Vagina (tissue), 2 donors: ENCODE results near the gene KIAA1191.

ENCODE experiments used
- POLR2A ChIP-seq, 2 donors: fragments of 450-650 bp; IDR thresholded peaks; one replicate each; pipeline ENCODE4 v1.6.1; 2017; ENCODE audit warnings: antibody characterized with exemption in 2 of 2, mild to moderate bottlenecking in 2 of 2, moderate library complexity in 2 of 2
- POLR2AphosphoS5 ChIP-seq, 2 donors: sonication (generic); formaldehyde crosslinking; IDR thresholded peaks; one replicate each; pipeline ENCODE4 v1.9.0; 2017; ENCODE audit warnings: antibody characterized with exemption in 2 of 2, mild to moderate bottlenecking in 2 of 2, low read depth in 1 of 2; ENCODE audit not compliant: insufficient read depth in 1 of 2
- TF ChIP-seq, protein P1 (sequence below), 3 experiments: fragments of 450-650 bp in 2 of 3; fragments of 200-600 bp in 1 of 3; sonication (generic) in 1 of 3; IDR thresholded peaks; one replicate each; pipeline ENCODE4 v1.5.1; 2017 to 2019; ENCODE audit warnings: antibody characterized with exemption in 3 of 3, mild to moderate bottlenecking in 2 of 3, moderate library complexity in 2 of 3

DNA sequence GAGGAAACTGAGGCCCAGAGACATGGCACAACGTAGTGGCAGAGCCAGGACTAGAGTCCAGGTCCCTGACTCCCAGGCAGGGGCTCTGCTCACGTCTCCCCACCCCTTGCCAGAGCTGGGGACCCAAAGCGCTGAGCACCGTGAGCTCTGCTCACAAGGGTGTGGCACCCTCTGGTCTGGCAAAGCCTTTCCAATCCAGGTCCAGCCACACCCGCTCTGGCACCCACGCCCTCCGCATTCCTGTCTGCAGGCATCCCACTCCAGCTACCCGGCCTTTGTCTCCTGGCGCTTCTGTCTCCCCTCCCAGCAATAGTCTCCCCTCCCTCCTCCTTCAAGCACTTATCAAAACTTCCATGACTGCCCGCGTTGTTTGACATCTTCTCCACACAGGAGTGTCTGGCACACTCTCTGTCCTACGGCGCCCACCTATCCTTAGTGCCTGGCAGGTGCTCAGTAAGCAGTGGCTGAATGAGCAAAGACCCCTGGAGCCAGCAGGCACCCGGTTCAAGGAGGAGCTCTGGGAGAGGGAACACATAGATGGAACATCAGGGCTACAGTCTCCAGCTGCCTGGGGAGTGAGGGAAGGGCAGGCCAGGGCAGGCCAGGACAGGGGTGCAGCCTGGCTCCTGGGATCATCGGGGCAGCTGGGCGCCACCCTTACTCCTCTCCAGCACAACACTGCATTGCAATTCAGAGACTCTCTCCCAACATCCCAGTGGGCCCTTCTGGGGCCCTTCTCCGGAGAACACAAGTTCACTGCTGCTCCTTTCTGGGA is 39.0 kb upstream of the KIAA1191 start:
- TF ChIP-seq, protein P1, sequence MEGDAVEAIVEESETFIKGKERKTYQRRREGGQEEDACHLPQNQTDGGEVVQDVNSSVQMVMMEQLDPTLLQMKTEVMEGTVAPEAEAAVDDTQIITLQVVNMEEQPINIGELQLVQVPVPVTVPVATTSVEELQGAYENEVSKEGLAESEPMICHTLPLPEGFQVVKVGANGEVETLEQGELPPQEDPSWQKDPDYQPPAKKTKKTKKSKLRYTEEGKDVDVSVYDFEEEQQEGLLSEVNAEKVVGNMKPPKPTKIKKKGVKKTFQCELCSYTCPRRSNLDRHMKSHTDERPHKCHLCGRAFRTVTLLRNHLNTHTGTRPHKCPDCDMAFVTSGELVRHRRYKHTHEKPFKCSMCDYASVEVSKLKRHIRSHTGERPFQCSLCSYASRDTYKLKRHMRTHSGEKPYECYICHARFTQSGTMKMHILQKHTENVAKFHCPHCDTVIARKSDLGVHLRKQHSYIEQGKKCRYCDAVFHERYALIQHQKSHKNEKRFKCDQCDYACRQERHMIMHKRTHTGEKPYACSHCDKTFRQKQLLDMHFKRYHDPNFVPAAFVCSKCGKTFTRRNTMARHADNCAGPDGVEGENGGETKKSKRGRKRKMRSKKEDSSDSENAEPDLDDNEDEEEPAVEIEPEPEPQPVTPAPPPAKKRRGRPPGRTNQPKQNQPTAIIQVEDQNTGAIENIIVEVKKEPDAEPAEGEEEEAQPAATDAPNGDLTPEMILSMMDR (IDR thresholded peaks at IDR 0.05), result no peak
- TF ChIP-seq POLR2A (IDR thresholded peaks at IDR 0.05) (no peak), POLR2AphosphoS5 (IDR thresholded peaks at IDR 0.05; ENCODE audit: insufficient read depth in 1 of 2, low read depth in 1 of 2) (peak in 1 of 2 donors; percentile 18)
